AG10803 (cell line): ENCODE measurements around the gene CD72.
"Not testable (repeated sequence)": the region's sequence is repeated elsewhere in the genome, so short reads cannot be mapped to it uniquely, and the experiment has no call there.

Source experiments
- DNase-seq: peaks from one replicate; pipeline ENCODE4 v3.0.0; 2010; ENCODE audit warnings: low read depth
- H3K4me3 ChIP-seq: 2 replicates; pipeline ENCODE4 v1.5.1; 2011; ENCODE audit warnings: mild to moderate bottlenecking, low read length, control low read depth
- TF ChIP-seq, protein P1 (sequence below): conservative IDR thresholded peaks from 2 replicates; pipeline ENCODE4 v1.5.1; 2011; ENCODE audit warnings: mild to moderate bottlenecking, low read length, control low read depth, inconsistent platforms

Gene CD72

DNA sequence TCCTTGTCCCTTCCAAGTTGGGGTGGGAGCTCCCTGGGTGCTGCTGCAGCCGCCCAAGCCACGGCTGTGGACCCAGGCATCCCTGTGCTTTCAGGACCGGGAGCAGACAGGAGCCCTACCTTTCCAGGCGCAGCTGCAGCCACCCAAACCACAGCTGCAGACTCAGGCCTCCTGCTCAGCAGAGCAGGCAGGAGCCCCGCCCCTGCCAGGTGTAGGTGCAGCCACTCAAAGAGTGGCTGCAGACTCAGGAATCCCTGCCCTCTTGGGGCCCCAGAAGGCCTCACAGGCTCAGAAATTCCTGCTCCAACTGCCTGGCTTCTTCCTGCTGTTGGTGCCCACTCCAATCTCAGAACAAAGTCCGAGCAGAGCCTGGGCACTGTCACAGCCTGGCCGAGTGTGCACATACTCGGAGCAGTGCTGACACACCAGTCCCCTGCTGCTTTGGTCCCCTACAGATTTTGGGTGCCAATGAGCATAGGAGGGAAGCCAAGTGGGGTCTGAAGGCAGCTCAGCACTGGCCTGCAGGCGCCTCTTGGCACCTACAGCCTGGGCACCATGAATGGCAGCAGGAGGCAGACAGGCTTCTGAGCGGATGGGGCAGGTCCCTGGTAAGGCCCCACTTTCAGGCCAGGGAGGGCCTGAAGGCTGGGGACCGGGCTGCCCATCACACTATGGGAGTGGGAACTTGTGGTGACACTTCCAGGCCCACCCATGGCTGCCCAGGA, 19.2 kb downstream of the CD72 start:
- TF ChIP-seq, protein P1, sequence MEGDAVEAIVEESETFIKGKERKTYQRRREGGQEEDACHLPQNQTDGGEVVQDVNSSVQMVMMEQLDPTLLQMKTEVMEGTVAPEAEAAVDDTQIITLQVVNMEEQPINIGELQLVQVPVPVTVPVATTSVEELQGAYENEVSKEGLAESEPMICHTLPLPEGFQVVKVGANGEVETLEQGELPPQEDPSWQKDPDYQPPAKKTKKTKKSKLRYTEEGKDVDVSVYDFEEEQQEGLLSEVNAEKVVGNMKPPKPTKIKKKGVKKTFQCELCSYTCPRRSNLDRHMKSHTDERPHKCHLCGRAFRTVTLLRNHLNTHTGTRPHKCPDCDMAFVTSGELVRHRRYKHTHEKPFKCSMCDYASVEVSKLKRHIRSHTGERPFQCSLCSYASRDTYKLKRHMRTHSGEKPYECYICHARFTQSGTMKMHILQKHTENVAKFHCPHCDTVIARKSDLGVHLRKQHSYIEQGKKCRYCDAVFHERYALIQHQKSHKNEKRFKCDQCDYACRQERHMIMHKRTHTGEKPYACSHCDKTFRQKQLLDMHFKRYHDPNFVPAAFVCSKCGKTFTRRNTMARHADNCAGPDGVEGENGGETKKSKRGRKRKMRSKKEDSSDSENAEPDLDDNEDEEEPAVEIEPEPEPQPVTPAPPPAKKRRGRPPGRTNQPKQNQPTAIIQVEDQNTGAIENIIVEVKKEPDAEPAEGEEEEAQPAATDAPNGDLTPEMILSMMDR: no peak
- no peak overlapping the region for H3K4me3 ChIP-seq
- DNase-seq: no peak

DNA sequence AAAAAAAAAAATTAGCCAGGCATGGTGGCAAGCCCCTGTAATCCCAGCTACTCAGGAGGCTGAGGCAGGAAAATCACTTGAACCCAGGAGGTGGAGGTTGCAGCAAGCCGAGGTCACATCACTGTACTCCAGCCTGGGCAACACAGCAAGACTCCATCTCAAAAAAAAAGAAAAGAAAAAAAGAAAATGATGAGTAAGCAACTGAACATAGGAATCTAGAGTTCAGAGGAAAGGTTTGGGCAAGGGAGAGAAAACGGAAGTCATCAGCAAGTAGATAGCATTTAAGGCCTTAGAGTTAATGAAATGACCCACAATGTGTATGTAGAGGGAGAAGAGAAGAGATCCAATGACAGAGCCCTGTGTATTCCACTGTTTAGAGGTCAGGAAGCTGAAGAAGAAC, 21.3 kb downstream of the CD72 start:
- not testable (repeated sequence) for DNase-seq, H3K4me3 ChIP-seq

DNA sequence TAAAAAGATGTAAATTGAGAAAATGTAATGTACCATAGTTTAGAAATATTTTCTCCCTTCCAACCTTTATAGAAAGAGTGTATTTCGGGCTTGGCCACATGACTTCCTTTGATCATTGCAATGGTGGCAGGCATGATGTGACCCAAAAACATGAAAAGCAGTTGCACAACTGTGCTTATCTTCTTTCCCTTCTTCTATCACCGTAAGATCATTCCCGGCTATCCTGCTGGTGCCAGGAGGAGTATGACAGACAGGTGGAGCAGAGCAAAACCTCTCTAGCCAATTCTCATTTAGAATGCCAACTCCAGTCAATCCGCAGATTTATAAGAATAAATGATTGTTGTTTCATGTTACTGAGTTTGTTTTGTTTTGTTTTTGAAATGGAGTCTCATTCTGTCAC, 23.7 kb downstream of the CD72 start:
- TF ChIP-seq, protein P1: no peak
- DNase-seq: no peak
- no peak overlapping the region for H3K4me3 ChIP-seq

DNA sequence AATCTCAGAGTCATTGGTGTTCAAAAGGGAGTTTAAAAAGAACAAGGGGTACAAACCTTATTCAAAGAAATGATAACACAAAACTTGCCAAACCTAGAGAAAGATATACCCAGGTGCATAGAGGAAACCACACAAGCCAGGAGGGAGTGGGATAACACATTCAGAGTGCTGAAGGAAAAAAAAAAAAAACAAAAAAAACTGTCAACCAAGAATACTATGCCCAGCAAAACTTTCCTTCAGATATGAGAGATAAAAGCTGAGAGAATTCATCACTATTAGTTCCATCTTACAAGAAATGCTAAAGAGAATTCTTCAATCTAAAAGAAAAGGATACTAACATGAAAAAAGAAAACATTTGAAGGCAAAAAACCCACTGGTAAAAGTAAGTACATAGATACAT, 24.6 kb downstream of the CD72 start:
- no peak for DNase-seq
- TF ChIP-seq, protein P1: no peak
- no peak overlapping the region for H3K4me3 ChIP-seq

DNA sequence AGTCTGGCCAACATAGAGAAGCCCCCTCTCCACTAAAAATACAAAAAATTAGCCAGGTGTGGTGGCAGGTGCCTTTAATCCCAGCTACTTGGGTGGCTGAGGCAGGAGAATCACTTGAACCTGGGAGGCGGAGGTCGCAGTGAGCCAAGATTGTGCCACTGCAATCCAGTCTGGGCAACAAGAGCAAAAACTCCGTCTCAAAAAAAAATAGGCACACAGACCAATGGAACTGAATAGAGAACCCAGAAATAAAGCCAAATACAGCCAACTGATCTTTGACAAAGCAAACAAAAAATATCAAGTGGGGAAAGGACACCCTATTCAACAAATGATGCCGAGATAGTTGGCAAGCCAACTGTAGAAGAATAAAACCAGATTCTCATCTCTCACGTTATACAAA, 29.7 kb downstream of the CD72 start:
- not testable (repeated sequence) for H3K4me3 ChIP-seq, DNase-seq

DNA sequence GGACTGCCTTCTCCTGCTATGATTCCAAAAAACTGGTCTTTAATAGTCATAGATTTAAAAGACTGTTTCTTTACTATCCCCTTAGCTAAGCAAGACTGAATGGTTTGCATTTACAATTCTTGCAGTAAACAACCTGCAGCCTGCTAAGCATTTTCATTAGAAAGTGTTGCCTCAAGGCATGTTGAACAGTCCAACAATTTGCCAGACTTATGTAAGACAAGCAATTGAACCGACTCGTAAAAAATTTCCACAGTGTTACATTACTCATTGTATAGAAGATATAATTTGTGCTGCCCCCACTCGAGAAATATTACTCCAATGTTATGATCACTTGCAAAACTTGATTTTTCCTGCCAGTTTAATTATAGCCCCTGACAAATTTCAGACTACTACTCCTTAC, 33.5 kb downstream of the CD72 start:
- not testable (repeated sequence) for DNase-seq, H3K4me3 ChIP-seq

DNA sequence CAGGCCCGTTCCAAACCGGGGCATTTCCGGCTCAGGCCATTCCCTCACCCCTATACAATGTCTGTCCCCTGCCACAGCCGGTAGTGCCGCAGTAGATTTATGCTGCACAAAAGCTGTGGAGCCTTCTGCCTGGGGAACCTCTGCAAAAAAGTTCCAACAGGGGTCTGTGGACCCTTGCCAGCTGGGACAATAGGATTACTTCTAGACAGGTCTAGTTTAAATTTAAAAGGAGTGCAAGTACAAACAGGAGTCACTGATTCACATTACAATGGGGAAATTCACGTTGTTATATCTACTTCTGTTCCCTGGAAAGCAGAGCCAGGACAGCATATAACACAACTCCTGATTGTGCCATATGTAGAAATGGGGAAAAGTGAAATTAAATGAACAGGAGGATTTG, 34.7 kb downstream of the CD72 start:
- not testable (repeated sequence) for H3K4me3 ChIP-seq, DNase-seq

DNA sequence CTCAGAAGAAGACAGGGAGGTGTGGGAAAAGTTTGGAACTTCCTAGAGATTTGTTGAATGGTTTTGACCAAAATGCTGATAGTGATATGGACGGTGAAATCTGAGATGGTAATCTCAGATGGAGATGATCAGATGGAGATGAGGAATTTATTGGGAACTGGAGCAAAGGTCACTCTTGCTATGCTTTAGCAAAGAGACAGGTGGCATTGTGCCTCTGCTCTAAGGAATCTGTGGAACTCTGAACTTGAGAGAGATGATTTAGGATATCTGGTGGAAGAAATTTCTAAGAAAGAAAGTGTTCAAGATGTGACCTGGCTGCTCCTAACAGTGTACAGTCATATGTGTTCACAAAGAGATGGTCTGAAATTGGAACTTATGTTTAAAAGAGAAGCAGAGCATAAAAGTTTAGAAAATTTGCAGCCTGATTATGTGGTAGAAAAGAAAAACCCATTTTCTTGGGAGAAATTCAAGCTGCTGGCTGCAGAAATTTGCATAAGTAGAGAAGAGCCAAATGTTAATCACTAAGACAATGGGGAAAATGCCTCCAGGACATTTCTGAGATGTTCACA, 38.5 kb downstream of the CD72 start:
- not testable (repeated sequence) for DNase-seq, H3K4me3 ChIP-seq

DNA sequence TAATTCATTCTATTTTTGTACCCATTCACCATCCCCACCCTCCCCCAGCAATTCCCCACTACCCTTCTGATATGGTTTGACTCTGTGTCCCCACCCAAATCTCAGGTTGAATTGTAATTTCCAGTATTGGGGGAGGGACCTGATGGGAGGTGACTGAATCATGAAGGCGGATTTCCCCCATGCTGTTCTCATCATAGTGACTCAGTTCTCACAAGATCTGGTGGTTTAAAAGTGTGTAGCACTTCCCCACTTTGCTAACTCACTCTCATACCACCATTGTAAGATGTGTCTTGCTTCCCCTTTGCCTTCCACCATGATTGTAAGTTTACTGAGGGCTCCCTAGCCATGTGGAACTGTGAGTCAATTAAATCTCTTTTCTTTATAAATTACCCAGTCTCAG, 39.1 kb downstream of the CD72 start:
- TF ChIP-seq, protein P1: no peak
- no peak for DNase-seq
- no peak overlapping the region for H3K4me3 ChIP-seq

DNA sequence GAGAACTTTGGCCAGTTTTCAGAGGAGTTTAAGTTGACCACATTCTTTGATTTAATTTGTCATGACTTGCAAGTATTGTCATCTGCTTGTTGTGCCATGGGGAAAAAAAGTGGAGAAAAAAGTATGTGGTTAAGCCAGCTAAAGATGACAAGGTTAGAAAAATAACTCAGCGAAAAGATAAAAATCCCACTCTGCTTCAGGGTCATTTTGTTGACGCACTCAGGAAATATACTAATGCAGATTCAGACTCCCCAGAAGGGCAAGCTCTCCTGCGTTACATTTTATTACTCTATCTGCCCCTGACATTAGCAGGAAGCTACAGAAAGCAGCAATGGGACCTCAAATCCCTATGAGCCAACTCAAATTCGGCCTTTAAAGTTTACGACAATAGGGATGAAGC, 40.7 kb downstream of the CD72 start:
- TF ChIP-seq, protein P1: no peak
- DNase-seq: no peak
- H3K4me3 ChIP-seq: no peak overlapping the region
